NB4 (cell line): Measurements from ENCODE around the gene ZBTB43.

Source experiments
- TF ChIP-seq, protein P1 (sequence below): IDR thresholded peaks from one replicate; pipeline ENCODE4 v1.5.1; 2012; ENCODE audit warnings: low read depth, low read length
- TF ChIP-seq, protein P2 (sequence below): IDR thresholded peaks from 2 replicates; pipeline ENCODE4 v1.6.1; 2011; ENCODE audit warnings: low read depth, low read length

DNA sequence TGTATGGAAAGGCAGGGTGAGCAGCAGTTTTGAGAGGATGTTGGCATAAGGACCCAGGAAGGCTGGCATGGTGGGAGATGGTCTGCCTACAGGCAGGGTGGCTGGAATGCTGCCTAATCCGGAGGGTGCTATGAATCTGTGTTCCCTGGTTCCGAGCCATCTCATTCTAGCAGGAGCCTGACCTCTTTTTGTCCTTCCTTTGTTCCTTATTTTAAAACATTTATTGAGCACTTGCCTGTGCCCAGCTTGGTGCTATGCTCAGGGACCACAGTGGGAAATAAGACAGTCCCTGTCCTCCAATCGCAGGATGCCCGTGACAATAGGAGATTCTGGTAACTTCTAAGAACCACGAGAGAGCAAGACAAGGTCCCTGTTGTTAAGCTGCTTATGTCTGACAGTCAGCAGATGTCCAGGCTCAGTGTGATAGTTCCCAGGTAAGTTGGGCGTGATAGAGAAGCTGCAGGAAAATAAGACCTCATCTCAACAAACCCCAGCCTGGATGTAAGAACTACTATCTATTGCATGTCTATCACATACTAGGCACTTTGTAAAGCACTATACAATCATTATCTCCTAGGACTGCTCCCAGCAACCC, 46.5 kb downstream of the ZBTB43 start:
- TF ChIP-seq, protein P1, sequence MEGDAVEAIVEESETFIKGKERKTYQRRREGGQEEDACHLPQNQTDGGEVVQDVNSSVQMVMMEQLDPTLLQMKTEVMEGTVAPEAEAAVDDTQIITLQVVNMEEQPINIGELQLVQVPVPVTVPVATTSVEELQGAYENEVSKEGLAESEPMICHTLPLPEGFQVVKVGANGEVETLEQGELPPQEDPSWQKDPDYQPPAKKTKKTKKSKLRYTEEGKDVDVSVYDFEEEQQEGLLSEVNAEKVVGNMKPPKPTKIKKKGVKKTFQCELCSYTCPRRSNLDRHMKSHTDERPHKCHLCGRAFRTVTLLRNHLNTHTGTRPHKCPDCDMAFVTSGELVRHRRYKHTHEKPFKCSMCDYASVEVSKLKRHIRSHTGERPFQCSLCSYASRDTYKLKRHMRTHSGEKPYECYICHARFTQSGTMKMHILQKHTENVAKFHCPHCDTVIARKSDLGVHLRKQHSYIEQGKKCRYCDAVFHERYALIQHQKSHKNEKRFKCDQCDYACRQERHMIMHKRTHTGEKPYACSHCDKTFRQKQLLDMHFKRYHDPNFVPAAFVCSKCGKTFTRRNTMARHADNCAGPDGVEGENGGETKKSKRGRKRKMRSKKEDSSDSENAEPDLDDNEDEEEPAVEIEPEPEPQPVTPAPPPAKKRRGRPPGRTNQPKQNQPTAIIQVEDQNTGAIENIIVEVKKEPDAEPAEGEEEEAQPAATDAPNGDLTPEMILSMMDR, result no peak
- TF ChIP-seq, protein P2, sequence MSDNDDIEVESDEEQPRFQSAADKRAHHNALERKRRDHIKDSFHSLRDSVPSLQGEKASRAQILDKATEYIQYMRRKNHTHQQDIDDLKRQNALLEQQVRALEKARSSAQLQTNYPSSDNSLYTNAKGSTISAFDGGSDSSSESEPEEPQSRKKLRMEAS, result no peak
